NCI-H526 (cell line): ENCODE measurements around the gene RIPPLY3.

Experiments
- DNase-seq, 2 experiments: peaks; one replicate each; lab custom pipeline; 2025; lab: John Stamatoyannopoulos, UW

The RIPPLY3 gene, protein sequence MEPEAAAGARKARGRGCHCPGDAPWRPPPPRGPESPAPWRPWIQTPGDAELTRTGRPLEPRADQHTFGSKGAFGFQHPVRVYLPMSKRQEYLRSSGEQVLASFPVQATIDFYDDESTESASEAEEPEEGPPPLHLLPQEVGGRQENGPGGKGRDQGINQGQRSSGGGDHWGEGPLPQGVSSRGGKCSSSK

DNA sequence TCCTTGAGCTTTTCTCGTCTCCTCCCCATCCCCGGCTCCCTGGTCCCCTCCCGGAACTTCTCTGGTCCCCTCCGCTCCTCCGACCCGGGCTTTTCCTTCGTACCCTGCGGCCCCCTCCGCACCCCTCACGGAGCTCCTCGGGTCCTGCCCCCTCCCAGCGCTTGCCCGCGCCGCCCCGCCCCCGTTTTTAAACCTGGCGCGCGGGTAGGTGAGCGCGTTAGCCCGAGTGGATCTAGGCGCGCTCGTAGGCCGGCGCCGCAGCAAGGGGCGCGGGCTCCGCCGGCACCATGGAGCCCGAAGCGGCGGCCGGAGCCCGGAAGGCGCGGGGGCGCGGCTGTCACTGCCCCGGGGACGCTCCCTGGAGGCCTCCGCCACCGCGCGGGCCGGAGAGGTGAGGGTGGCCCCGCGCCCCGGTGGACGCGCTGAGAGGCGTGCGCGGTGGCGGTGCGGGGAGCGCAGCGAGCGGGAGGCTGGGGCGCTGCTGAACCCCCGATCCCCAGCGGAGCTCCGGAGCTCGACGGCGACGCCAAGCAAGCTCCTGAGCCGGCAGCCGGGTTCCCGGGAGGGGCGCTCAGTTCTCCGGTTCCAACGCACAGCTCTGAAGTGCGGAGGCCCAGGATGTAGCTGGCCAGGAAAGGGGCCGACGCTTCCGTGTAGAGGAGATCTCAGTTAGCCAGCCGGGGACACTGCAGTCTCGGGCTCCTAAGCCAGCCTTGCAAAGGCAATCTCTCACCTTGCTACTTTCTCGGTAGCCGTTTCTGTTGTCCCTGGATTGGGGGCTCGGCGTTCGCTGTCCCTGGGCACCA lies at the start of gene RIPPLY3:
TSS of gene RIPPLY3 (plus strand) at position 217 of the 806 bp plus-strand sequence. CDS start at position 288, 71 bp downstream.
- peak in 1 of 2 experiments; percentile 76 for DNase-seq

DNA sequence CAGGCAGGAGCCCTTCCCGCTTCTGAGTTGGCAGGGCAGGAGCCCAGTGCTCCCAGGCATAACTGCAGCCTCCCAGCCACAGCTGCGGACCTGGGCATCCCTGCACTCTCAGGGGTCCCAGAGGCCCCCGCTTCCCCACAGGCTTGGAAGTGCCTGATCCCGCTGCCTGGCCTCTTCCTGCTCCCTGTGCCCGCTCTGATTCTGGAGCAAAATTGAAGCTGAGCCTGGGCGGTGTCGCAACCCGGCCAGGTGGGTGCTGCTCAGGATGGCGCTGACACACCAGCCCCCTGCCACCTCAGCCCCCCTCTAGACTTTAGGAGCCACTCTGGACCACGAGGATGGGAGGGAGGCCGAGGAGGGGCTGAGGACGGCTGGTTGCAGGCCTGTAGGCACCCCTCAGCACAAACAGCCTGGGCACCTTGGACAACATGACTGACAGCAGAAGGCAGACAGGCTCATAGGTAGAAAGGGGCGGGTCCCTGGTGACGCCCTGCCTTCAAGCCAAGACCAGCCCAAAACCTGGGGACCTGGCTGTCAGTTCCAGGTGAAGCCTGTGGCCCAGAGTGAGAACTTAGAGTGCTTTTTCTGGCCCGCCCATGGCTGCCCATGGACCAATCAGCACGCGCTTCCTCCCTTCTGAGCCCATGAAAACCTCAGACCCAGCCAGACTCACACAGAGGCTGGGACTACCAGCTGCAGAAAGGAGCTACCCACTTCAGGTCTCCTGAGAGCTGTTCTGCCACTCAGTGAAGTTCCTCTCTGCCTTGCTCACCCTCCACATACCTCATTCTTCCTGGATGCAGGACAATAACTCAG lies 47.3 kb upstream of the RIPPLY3 start:
- DNase-seq = no peak

DNA sequence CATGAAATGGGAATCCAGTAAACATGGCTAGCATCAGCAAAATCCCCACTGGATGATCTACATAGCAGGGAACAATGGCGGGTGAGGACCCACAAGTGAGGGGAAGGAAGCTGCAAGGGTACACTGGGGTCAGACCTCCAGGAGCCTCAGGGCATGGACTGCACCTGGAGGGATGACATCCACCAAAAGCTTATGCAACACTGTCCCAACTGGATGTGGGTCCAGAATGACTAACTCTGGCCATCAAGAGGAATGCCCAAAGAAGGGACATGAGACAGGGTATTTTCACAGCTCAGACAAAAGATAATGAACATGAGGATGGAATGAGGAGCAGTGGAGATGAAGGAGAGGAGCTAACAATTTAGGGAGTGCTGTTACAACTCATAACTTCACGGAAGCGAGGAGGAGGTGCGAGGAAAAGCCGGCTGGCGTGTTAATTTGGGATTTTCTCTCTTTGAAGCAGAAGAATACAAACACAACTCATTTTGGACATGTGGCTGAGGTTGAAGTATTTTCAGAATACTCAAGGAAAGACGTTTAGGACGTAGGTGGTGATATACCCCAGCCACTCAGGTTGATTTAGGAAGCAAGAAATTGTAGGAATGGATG lies 45.7 kb upstream of the RIPPLY3 start:
- DNase-seq = no peak

DNA sequence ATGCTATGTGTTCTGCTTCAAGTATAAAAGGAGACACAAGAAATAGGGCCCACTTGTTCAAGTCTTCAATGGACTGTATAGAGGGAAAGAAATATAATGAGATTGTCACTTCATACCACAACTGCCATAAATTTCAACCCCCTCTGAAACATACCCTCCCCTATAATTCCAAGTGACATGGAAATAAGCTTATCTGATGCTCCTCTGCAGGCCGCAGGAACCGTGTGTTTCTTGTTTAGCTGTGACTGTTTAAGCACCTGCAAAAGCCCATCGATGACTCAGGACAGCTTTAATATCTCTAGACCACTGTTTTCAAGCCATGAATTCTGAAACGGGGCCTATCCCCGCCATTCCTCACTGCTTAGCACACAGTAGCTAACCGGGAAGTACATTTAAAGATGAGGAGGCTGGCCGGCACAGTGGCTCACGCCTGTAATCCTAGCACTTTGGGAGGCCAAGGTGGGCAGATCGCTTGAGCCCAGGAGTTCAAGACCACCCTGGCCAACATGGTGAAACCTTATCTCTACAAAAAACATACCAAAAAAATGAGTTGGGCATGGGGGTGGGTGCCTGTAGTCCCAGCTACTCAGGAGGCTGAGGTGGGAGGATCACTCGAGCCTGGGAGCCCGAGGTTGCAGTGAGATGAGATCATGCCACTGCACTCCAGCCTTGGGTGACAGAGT lies 44.3 kb upstream of the RIPPLY3 start:
- DNase-seq = no peak

DNA sequence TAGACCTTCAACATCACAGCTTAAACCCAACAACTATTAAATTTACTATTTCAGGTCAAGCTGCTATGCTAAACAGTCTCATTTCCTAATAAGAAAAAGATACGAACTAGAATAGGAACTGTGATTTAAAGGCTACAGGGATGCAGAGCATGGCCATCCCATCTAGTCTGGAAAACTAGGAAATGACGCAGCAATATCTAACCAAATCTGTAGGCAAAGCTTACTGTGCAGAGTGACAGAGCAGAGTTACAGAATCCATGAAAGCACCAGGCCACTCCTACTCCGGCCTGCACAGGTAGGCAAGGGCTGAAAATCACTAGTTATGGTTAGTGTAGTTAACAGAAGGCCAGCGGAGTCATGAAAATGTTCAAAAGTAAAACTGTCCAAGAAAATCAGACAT lies 42.1 kb upstream of the RIPPLY3 start:
- peak in 1 of 2 experiments; percentile 62 for DNase-seq

DNA sequence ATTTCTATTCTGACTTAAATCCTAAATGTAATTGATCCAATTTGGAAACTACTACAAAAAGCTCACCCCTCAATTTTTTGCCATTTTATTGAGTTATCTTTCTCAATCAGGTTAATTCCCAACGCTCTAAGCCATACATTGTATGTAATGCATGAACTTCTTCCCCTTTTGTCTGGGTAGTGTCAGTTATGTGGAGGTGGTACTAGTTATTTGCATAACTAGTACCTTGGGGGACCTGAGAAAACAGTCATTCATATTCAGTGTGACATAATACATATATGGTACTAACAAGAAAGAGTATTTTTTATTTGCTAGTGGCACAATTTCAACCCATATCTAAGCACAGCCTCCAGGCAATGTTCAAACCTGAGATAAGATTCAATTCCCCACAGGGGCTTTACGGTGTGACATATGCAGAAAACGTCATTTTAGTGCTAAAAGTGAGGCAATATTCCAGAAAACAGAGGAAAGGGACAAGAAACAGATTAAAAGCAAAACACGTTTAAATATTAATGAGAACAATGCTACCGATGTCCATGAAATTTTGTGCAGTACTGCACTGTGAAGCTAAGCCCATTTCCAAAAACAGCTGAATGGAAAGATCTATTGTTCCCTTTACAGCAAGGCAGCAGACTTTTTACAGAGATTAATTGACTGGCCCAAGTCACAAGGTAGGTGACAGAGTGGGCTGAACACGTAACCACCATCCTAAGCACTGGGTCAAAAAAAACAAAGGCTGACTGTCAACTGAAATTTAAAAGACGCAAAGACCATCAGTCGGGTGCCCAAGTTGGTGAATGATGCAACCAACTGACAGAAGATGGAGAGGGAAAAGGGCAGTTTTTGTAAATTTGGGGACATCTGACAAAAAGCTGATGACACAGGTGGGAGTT lies 41.4 kb upstream of the RIPPLY3 start:
- DNase-seq = peak; percentile 30 to 63

DNA sequence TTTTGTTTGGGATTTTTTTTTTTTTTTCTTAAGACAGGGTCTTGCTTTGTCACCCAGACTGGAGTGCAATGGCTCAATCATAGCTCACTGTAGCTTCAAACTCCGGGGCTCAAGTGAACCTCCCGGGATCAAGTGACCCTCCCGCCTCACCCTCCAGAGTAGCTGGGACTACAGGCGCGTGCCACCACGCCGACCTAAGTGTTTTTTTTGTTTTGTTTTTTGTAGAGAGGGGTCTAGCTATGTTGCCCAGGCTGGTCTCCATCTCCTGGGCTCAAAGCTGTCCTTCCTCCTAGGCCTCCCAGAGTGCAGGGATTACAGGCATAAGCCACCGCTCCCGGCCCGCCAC lies 40.8 kb upstream of the RIPPLY3 start:
- no peak for DNase-seq

DNA sequence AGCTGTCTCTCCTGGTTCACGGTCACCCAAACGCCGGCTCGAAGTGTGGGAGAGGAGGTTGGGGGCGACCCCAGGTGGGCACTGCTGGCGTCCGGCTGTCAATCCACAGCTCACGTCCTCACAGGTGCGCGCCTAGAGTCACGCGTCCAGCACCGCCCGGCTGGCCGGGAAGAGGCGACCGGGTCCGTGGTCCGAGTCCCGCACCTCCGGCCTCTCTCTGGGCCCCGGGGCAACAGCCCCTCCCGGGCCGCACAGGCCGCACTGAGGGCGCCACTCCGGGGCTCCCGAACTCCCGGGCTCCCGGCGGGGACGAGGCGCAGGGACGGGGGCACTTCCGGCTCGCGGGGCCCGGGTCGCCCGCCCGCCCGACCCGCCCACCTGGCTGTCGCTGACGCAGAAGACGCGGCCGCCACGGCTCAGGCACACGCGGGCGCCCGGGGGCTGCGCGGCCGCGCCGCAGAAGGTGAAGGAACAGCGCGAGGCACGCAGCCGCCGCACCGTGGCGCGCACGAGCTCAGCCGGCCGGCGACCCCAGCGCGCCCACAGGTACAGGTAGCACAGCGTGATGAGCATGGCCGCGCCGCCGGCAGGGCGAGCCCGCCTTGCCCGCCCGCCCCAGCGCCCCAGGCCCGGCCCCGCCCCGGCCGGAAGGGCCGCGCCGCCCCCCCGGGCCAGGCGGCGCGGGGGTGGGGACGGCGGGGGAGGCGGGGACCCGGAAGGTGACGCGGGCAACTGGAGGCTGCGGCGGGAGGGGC lies 40.3 kb upstream of the RIPPLY3 start, which contains the start of gene HLCS:
TSS of gene HLCS (minus strand) at position 604 of the 755 bp plus-strand sequence. CDS start at position 573, 31 bp downstream.
- peak; percentile 26 to 85 for DNase-seq

DNA sequence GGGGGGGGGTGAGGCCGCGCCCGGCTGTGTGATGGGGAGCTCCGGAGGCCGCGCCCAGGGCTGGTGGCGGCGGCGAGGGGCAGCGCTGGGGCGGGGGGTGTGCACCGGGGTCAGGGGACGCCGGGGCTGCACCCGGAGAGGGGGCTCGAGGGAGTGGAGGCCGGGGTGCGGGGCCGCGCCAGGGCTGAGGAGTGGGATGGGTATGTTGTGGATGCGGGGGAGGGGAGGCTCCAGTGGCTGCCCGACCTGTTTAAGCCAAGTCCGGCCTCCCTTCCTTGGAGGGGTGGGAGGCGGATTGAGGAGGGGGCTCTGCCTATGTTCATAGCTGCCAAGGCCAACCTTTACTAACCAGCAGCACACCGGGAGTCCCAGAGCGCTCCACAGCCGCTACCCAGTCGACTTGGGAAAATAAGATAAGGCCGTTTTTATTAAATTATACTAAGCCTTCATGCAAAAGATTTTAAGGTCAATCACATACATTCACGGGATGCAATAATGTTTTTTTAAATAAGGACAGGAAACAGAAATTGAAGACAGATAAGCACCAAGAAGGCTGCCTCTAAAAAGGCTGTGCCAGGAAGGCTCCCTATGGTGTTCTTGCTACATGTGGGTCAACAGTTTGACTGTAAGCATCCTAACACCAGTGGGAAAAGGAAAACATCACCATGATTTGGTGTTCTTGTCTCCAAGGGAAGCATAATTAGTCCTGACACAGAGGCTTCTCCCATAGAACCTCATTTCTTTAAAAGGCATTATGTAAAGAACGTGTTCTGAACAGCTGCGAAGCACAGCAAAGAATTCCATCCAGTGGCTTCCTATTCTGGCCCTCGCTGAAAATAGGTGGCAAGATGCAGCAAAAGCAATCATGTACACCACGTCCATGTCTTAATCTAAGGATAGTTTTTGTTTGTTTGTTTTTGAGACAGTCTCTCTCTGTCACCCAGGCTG lies 39.4 kb upstream of the RIPPLY3 start:
- peak in 1 of 2 experiments; percentile 70 for DNase-seq

DNA sequence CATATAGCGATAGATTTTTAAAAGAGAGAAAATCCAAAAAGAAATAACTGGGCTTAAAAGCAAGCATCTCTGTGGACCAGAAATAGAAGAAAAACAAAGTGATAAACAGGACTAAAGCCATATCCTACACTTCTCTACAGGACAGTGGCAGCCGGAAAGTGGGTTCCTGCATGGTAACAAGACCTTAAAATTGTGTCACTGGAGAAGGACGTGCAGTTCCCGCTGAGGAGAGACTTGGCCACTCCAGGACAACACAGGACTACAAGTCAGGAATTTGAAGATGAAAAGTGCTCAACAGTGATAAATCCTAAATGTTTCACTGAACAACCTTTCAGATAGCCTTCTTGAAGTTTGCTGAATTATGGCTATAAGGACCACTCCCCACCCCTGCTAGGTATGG lies 38.1 kb upstream of the RIPPLY3 start:
- no peak for DNase-seq

DNA sequence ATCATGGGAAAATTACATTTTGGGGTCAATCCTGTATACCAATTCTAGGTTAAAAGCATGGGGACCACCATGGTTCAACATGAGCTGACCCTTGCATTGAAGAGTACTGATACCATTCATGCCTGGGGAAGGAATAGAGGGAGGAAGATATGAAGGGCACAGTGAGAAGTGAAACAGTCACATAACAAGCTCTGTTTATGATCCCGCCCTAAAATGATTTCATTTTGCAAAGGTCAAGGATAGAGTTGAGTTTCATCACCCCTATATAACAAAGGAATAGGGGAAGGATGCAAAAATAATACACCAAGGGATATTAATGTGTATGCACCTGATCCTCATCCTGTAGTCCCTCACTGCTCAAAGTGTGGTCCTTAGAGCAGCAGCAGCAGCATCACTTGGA lies 37.5 kb upstream of the RIPPLY3 start:
- no peak for DNase-seq

DNA sequence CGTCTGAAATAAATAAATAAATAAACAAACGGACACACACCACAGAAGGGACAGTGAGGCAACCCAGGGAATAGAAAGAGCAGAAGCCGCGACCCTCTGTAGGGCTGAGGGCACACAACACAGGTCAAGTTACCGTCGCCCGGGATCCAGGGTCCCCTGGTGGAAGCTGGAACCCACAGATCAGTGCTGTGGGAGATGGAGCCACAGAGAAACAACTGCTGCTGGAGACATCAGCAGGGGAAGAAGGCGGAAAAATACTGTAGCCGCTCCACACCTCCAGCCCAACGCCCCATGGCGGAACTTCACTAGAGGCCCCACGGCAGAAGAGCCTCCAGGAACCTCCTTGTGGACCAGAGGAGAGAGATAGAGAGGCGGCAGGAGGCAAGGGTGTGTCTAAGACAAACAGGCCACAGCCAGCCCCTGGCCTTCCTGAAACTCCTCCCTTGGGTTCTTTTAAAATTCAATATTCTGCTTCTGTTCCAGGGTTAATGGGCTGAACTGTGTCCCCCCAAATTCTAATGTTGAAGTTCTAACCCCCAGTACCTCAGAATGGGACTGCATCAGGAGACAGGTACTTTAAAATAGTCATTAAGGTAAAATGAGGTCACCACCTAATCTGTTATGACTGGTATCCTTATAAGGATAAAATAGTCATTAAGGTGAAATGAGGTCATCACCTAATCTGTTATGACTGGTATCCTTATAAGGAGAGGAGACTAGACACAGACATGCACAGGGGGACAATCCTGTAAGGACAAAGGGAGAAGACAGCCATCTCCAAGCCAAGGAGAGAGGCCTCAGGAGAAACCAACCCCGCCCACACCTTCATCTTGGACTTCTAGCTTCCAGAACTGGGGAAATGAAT lies 32.3 kb upstream of the RIPPLY3 start:
- DNase-seq = no peak

DNA sequence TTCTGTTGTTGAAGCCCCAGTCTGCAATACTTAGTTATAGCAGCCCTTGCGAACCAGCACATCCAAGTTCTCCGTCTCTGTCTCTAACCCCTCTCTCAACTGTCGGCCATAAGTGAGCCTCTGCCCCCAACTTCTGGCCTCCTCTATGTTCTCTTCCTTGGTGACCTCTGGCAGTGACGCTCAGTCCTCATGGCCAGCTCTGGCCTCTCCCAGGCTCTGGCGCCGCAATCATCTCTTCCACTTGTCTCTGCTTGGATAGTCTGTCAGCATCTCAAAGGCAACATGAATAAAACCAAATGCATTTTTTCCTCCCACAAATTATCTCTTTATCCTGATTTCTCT lies 31.7 kb upstream of the RIPPLY3 start:
- DNase-seq = no peak

DNA sequence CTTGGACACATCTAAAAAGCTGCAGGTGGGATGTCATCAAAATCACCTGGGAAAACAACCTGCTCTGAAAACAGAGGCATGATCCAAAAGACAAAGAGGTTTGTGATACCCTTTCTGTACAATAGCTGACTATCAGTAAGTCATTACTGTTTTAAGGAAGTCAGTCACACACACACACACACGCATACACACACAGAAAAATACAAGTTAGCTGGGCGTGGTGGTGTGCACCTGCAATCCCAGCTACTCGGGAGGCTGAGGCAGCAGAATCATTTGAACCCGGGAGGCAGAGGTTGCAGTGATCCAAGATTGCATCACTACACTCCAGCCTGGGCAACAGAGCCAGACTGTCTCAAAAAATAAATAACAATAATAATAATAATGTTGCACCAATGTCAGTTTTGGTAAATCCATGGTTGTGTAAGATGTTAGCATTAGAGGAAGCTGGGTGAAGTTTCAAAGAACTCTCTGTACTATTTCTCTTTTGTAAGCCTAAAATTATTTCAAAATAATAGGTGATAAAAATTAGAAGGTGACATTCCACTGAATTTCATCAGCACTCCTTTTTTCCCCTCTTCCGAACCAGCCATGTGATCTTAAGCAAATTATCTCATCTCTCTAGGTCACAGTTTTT lies 30.2 kb upstream of the RIPPLY3 start:
- no peak for DNase-seq

DNA sequence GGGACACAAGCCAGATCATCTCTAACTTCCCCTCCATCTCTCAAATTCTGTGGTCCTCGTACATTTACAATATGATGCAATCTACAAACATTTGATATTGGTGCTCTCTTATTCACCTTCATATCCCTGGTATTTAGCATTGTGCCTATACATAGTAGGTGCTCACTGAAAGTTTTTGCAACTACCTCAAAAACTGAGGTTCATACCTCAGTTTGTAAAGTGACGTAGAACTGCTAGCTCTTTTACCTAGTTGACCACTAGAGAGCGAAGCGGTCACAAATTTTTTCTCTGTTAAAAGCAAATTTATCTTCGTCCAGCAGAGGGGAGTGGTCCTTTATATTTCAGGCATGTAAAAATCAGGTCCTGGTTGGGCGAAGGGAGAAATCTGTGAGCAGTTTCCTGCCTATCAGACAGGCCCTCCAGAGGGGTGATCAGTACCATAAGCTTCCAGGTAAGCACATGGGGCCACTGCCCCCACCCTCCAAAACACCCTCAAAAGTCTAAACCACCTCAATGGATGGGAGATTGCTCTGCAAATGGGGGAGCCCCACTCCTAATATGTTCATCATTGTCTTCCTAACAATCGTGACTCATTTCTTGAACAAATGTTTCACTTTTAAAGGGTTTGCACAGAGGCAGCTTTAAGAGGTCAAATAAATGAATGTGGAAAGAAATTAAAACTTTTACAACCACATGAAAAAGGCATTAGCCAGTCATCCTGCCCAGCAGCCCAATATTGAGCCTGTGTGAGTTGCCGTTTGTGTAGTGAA lies 29.4 kb upstream of the RIPPLY3 start:
- peak; percentile 26 to 74 for DNase-seq

DNA sequence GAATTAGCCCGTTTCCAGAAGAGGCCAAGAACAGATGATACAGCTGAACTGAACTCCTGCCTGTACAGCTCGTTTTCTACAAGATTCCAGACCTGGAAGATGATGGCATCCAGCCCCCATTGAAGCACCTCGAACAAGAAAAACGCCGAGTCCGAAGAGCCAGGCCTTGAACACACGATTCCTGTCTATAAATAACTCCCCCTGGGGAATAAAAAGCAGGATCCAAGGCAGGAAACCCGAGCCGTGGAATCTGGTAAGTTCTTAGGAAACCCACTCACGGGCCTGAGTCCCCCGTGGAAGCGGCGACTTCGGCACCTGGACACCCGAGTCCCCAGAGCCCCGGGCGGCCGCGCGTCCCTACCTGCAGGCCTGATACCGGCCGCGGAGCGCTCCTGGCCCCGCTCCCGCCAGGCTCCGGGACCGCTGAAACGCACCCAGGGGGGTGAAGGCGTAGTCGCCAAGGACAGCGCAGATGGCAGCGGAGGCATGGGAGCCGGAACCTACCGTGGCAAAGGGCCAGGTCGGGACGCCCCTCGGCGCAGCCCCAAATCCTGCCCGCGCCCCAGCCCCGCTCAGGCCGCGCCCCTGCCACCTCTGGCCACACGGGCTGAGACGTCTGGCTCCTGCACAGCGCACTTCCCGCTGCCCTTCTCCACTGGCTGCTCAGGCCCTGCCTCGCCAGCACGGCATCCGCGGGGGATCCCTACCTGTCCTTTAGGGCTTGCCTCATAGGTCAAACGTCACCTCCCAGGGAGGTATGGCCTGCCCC lies 26.0 kb upstream of the RIPPLY3 start:
- DNase-seq = peak in 1 of 2 experiments; percentile 73
